HG03139 (cell line): ENCODE data around the gene TIMP1.

Source experiments
- ATAC-seq: cut with Tn5 transposase; IDR thresholded peaks from one replicate; pipeline ENCODE4 v1.9.1; 2021; ENCODE audit not compliant: unreplicated experiment

The TIMP1 gene

GRCh38 chrX:47633689-47634590, 51.7 kb downstream of the TIMP1 start:
- ATAC-seq, result no peak

DNA sequence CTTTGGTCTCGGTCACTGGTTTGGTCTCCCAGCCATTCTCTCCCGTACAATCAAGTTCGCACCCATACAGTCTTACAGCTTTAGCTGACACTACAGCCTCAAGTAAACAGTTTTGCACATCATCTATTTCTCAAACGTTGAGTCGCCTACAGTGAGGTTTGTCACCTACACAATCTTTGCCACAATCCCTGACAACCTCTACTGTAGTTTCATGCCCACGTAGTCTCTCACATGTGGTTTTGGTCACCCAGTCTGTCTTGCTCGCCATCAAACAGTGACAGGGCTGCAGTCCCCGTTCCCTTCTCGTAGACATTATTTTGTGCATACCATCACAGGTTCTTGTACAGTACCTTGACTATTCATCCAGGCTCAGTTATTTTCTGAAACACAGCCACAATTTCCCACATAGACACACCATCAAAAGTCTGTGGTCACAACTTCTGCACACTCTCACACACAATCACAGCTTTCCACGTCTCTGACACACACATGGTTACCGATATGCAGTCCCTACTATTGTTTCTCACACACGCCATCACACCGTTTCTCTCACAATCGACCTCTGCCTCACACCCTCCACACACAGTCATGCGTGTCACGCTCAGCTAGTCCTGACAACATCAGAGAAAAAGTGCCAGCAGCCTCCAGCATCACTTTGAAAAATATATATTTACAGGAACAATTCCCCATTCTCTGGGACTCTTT, 52.8 kb downstream of the TIMP1 start:
- no peak for ATAC-seq
